Testis (tissue), 2 donors: ENCODE measurements around the gene IGFL1.

Experiments used
- POLR2A ChIP-seq: fragments of 450-650 bp; IDR thresholded peaks from one replicate; pipeline ENCODE4 v1.6.1; 2017; ENCODE audit warnings: antibody characterized with exemption, mild to moderate bottlenecking, moderate library complexity
- TF ChIP-seq, protein P1 (sequence below), 3 experiments: fragments of 450-650 bp in 2 of 3; fragments of 200-600 bp in 1 of 3; sonication (generic) in 1 of 3; IDR thresholded peaks; one replicate each; pipeline ENCODE4 v1.5.1; 2016 to 2019; ENCODE audit warnings: antibody characterized with exemption in 3 of 3, mild to moderate bottlenecking in 2 of 3, moderate library complexity in 1 of 3

DNA sequence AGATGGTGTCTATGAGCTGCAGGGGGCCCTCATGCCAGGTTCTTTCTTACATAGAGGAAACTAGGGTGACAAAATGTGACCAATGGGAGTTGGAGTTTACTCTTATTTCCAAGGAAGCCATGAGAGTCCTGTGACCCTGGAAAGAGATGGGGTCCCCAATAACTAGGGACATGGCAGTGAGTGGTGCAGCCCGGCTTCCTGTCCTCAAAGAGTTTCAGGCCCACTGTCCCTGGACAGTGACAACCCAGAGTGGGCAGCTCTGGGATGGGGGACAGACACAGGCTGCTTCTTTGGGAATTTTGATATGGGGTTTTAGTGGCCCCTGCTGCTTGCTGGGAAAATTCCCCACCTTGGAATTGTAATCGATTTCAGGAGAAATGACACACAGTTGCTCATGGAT is 8.4 kb upstream of the IGFL1 start:
- no peak for TF ChIP-seq POLR2A
- TF ChIP-seq, protein P1, sequence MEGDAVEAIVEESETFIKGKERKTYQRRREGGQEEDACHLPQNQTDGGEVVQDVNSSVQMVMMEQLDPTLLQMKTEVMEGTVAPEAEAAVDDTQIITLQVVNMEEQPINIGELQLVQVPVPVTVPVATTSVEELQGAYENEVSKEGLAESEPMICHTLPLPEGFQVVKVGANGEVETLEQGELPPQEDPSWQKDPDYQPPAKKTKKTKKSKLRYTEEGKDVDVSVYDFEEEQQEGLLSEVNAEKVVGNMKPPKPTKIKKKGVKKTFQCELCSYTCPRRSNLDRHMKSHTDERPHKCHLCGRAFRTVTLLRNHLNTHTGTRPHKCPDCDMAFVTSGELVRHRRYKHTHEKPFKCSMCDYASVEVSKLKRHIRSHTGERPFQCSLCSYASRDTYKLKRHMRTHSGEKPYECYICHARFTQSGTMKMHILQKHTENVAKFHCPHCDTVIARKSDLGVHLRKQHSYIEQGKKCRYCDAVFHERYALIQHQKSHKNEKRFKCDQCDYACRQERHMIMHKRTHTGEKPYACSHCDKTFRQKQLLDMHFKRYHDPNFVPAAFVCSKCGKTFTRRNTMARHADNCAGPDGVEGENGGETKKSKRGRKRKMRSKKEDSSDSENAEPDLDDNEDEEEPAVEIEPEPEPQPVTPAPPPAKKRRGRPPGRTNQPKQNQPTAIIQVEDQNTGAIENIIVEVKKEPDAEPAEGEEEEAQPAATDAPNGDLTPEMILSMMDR (IDR thresholded peaks at IDR 0.05): no peak
